ENCODE measurements around the gene TUBB2A.
"Not testable (repeated sequence)": the region's sequence is repeated elsewhere in the genome, so short reads cannot be mapped to it uniquely, and the experiment has no call there.

DNA sequence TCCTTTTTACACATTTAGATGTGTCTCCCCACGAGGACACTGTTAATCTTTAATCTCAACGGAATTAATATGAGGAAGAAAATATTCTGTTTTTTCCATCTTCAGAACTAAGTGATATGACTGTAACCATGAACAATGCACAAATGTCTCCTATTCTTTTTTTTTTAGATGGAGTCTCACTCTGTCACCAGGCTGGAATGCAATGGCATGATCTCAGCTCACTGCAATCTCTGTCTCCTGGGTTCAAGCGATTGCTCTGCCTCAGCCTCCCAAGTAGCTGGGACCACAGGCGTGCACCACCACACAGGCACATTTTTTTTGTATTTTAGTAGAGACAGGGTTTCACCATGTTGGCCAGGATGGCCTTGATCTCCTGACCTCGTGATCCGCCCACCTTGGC lies 19.5 kb downstream of the TUBB2A start:
- TF ChIP-seq, protein P1, sequence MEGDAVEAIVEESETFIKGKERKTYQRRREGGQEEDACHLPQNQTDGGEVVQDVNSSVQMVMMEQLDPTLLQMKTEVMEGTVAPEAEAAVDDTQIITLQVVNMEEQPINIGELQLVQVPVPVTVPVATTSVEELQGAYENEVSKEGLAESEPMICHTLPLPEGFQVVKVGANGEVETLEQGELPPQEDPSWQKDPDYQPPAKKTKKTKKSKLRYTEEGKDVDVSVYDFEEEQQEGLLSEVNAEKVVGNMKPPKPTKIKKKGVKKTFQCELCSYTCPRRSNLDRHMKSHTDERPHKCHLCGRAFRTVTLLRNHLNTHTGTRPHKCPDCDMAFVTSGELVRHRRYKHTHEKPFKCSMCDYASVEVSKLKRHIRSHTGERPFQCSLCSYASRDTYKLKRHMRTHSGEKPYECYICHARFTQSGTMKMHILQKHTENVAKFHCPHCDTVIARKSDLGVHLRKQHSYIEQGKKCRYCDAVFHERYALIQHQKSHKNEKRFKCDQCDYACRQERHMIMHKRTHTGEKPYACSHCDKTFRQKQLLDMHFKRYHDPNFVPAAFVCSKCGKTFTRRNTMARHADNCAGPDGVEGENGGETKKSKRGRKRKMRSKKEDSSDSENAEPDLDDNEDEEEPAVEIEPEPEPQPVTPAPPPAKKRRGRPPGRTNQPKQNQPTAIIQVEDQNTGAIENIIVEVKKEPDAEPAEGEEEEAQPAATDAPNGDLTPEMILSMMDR (IDR thresholded peaks at IDR 0.05) = not testable (repeated sequence)
- TF ChIP-seq POLR2A (IDR thresholded peaks at IDR 0.05) = not testable (repeated sequence)

Measured in prostate gland (tissue), 2 donors.